Lung (tissue), 12 donors: ENCODE results near the gene ATXN10. TPM values are rescaled to one million over a fixed set of nuclear protein-coding genes. Genes with fewer than 3 reads are reported as not detected.

Experiments
- ATAC-seq: fragments of 200-7000 bp; cut with Tn5 transposase; one replicate; pipeline ENCODE4 v1.9.1; 2020; ENCODE audit warnings: moderate number of reproducible peaks; ENCODE audit not compliant: insufficient read depth, low FRiP score
- DNase-seq, 3 donors: peaks; one replicate each; pipeline ENCODE4 v3.0.0-alpha.2; 2013 to 2017
- H3K27ac ChIP-seq, 2 donors: one replicate each; pipeline ENCODE4 v1.5.1; 2013; ENCODE audit warnings: mild to moderate bottlenecking in 2 of 2, moderate library complexity in 2 of 2, control low read depth in 1 of 2, inconsistent platforms in 1 of 2, low read depth in 1 of 2, low read length in 1 of 2
- H3K27me3 ChIP-seq, 3 donors: one replicate each; pipeline ENCODE4 v1.5.1; 2013; ENCODE audit warnings: low read length in 2 of 3; ENCODE audit not compliant: control insufficient read depth in 3 of 3, insufficient read depth in 3 of 3
- H3K36me3 ChIP-seq, 4 donors: one replicate each; pipeline ENCODE4 v1.5.1; 2013; ENCODE audit warnings: low read length in 4 of 4, mild to moderate bottlenecking in 1 of 4, moderate library complexity in 1 of 4; ENCODE audit not compliant: control insufficient read depth in 4 of 4, insufficient read depth in 4 of 4
- H3K4me1 ChIP-seq, 5 donors: one replicate each; pipeline ENCODE4 v1.5.1; 2013; ENCODE audit warnings: low read length in 5 of 5, mild to moderate bottlenecking in 2 of 5, moderate library complexity in 1 of 5; ENCODE audit not compliant: control insufficient read depth in 5 of 5, insufficient read depth in 5 of 5
- H3K4me3 ChIP-seq: one replicate; pipeline ENCODE4 v1.5.1; 2013; ENCODE audit warnings: mild to moderate bottlenecking, control low read depth, moderate library complexity
- H3K9ac ChIP-seq, 2 donors: one replicate each; pipeline ENCODE4 v1.5.1; 2013; ENCODE audit warnings: low read length in 2 of 2, control low read depth in 1 of 2; ENCODE audit not compliant: insufficient read depth in 1 of 2
- H3K9me3 ChIP-seq, 4 donors: one replicate each; pipeline ENCODE4 v1.5.1; 2013; ENCODE audit warnings: low read length in 3 of 4, mild to moderate bottlenecking in 1 of 4, moderate library complexity in 1 of 4; ENCODE audit not compliant: control insufficient read depth in 4 of 4, insufficient read depth in 3 of 4
- CTCF ChIP-seq: IDR thresholded peaks from 2 replicates; pipeline ENCODE4 v1.5.1; 2012; ENCODE audit warnings: mild to moderate bottlenecking; ENCODE audit errors: control extremely low read depth, extremely low read depth
- WGBS, 2 donors: extraction: QIAGEN DNeasy Blood & Tissue Kit; methylation state at CpG; one replicate each; pipeline ENCODE4 v1.1.7; 2013; 5-methylcytosine and 5-hydroxymethylcytosine counted together
- polyA plus RNA-seq, 2 donors: library from polyadenylated mRNA; stranded (reverse); fragments of 200-250 nt; gene quantifications; one replicate each; pipeline ENCODE4 v1.2.1, GENCODE V29; 2013
- total RNA-seq, 2 donors: library from RNA; depleted of rRNA in 1 of 2; stranded (reverse); fragments of >200 nt in 1 of 2; gene quantifications; one replicate each; pipeline ENCODE4 v1.2.1, GENCODE V29; 2014 to 2021
- donor health status: control.
- donor health status: control.
- donor health status: Bipolar disorder and iron deficiency.
- donor health status: healthy.
- donor health status: DM: yes; HTN: yes; CAD: no.

Gene ATXN10
- total and polyA plus RNA-seq, 4 donors = 41.9 to 164 (median 92.2) TPM

- no peak for TF ChIP-seq CTCF
- WGBS, 2 donors = 85 to 93% methylated on average over 8 of the region's 8 CpGs
Observed at GRCh38 chr22:45832959-45833580, 161.4 kb downstream of the ATXN10 start.

GRCh38 chr22:45833613-45834012, 162.0 kb downstream of the ATXN10 start:
- Histone ChIP-seq H3K27me3 (no peaks in the 10 kb centered on the region), H3K4me1 (peaks cover 0 to 5% (median 2%) of the 10 kb centered on the region in 5 donors), H3K27ac (no peak overlapping the region), H3K36me3 (peaks cover 0 to 11% (median 7%) of the 10 kb centered on the region in 4 donors), H3K4me3 (no peak overlapping the region), H3K9ac (no peak overlapping the region), H3K9me3 (no peaks in the 10 kb centered on the region)
- WGBS, 2 donors = 83 to 93% methylated on average over 14 of the region's 14 CpGs
- ATAC-seq = no peak
- TF ChIP-seq CTCF = no peak
- no peak for DNase-seq

More at GRCh38 chr22:45832959-45833580, 161.4 kb downstream of the ATXN10 start:
- ATAC-seq (no peak), DNase-seq (no peak)
- Histone ChIP-seq H3K9me3 (no peaks in the 10 kb centered on the region), H3K4me1 (peaks cover 0 to 4% (median under 1%) of the 10 kb centered on the region in 5 donors), H3K36me3 (peaks cover 0 to 11% (median 7%) of the 10 kb centered on the region in 4 donors), H3K4me3 (no peak overlapping the region), H3K27ac (no peak overlapping the region), H3K9ac (no peak overlapping the region), H3K27me3 (no peaks in the 10 kb centered on the region)

- ATAC-seq = no peak
Observed at GRCh38 chr22:45834241-45834640, 162.6 kb downstream of the ATXN10 start.

More at GRCh38 chr22:45834241-45834640, 162.6 kb downstream of the ATXN10 start:
- 74 to 76% methylated on average over 5 of the region's 5 CpGs for WGBS, 2 donors
- no peak overlapping the region for H3K9ac ChIP-seq
- H3K4me3 ChIP-seq = no peak overlapping the region
- no peak for DNase-seq
- no peaks in the 10 kb centered on the region for H3K27me3 ChIP-seq
- peaks cover 0 to 5% (median 2%) of the 10 kb centered on the region in 5 donors for H3K4me1 ChIP-seq
- H3K36me3 ChIP-seq = peaks cover 0 to 11% (median 7%) of the 10 kb centered on the region in 4 donors
- TF ChIP-seq CTCF = no peak
- H3K9me3 ChIP-seq = no peaks in the 10 kb centered on the region
- H3K27ac ChIP-seq = no peak overlapping the region
